ENCODE results near the gene POLA1. TPM values are rescaled to one million over a fixed set of nuclear protein-coding genes. Genes with fewer than 3 reads are reported as not detected.

POLA1 gene
- 6.1 TPM for polyA plus RNA-seq (2013, experiment 1 of 2)
- 6.1 TPM for polyA plus RNA-seq (2013, experiment 2 of 2)

GRCh38 chrX:24693453-24694202, at the start of gene POLA1:
Gene POLA1, plus strand, starts transcription at chrX:24693918. Its CDS starts 44 bp downstream, at chrX:24693962.
- H3K9ac ChIP-seq (ENCODE audit: low read depth, low read length, poor library complexity) = no peak within 1 kb of the TSS
- H3K36me3 ChIP-seq (replicated peaks in 1 of 2; ENCODE audit: control insufficient read depth in 2 of 2, insufficient read depth in 2 of 2, low read length in 2 of 2) = peaks cover 3 to 17% of the 10 kb centered on the region in 2 donors
- no peak within 1 kb of the TSS for H2AK5ac ChIP-seq (ENCODE audit: low read depth, low read length)
- peak within 1 kb of the TSS; percentile 76 to 95 for H3K4me3 ChIP-seq (ENCODE audit: low read length in 2 of 2)
- peak; percentile 93 for DNase-seq (ENCODE audit: low spot score)
- H3K27me3 ChIP-seq (ENCODE audit: control insufficient read depth in 3 of 3, insufficient read depth in 3 of 3, low read depth in 1 of 3, low read length in 3 of 3) = no peaks in the 10 kb centered on the region
- H4K91ac ChIP-seq (ENCODE audit: low read depth, low read length, poor library complexity) = no peak within 1 kb of the TSS
- H4K8ac ChIP-seq (ENCODE audit: low read depth, low read length) = no peak within 1 kb of the TSS
- no CpG with 5 or more reads among the region's 70 CpGs for WGBS, 2 donors (ENCODE audit: extremely low coverage in 2 of 2, insufficient read length in 2 of 2, insufficient replicate concordance in 1 of 2)
- H3K79me1 ChIP-seq (ENCODE audit: low read depth, low read length) = no peaks in the 10 kb centered on the region
- no peak within 1 kb of the TSS for H2BK15ac ChIP-seq (ENCODE audit: low read length)
- no peaks in the 10 kb centered on the region for H3K9me3 ChIP-seq (replicated peaks in 1 of 2; ENCODE audit: control insufficient read depth in 2 of 2, insufficient read depth in 1 of 2, low read depth in 1 of 2, low read length in 2 of 2)
- H3K4me1 ChIP-seq (ENCODE audit: control insufficient read depth in 2 of 2, insufficient read depth in 1 of 2, low read depth in 1 of 2, low read length in 2 of 2) = peaks cover 0 to 9% of the 10 kb centered on the region in 2 donors
- H3K14ac ChIP-seq (ENCODE audit: low read length) = no peak within 1 kb of the TSS
- H3K27ac ChIP-seq (replicated peaks; ENCODE audit: low read length) = no peak within 1 kb of the TSS
- H3K4ac ChIP-seq (ENCODE audit: low read length) = no peak within 1 kb of the TSS
- peak within 1 kb of the TSS; percentile 40 for H3K4me2 ChIP-seq (ENCODE audit: insufficient read depth, low read length, poor library complexity, severe bottlenecking)
- H2AFZ ChIP-seq (ENCODE audit: low read length) = peak within 1 kb of the TSS; percentile 87
- H2BK12ac ChIP-seq (ENCODE audit: low read length) = no peak within 1 kb of the TSS
- H2BK5ac ChIP-seq (ENCODE audit: low read length) = no peak within 1 kb of the TSS
- no peak within 1 kb of the TSS for H2BK120ac ChIP-seq (ENCODE audit: low read depth, low read length)
- no peak within 1 kb of the TSS for H3K23ac ChIP-seq (ENCODE audit: low read depth, low read length, poor library complexity)
- no peak within 1 kb of the TSS for H3K18ac ChIP-seq (ENCODE audit: low read length)

DNA sequence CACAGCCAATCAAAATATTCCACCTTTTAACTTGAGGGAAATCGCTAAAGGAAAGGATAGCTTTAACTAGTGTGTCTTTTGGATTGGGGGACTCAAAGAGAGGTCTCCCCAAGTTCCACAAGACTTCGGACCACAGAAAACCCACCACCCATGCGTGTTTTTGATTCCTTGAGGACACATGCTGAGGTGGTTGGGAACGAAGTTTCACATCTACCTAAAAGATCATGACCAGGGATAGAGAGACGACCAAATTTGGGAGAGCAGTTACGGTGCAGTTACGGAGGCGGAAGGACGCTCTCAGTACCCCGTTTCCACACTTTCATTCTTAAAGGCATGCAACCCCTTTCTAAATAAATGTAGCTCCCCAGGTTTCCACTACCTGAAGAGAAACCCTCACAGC, 47.7 kb upstream of the POLA1 start:
- H2BK120ac ChIP-seq (ENCODE audit: low read depth, low read length) = no peak overlapping the region
- H2BK12ac ChIP-seq (ENCODE audit: low read length) = no peak overlapping the region
- no CpG with 5 or more reads among the region's 10 CpGs for WGBS, 2 donors (ENCODE audit: extremely low coverage in 2 of 2, insufficient read length in 2 of 2, insufficient replicate concordance in 1 of 2)
- H3K4ac ChIP-seq (ENCODE audit: low read length) = no peak overlapping the region
- no peak overlapping the region for H3K18ac ChIP-seq (ENCODE audit: low read length)
- no peak overlapping the region for H2BK15ac ChIP-seq (ENCODE audit: low read length)
- no peak overlapping the region for H3K23ac ChIP-seq (ENCODE audit: low read depth, low read length, poor library complexity)
- H3K27me3 ChIP-seq (ENCODE audit: control insufficient read depth in 3 of 3, insufficient read depth in 3 of 3, low read depth in 1 of 3, low read length in 3 of 3) = no peaks in the 10 kb centered on the region
- no peak overlapping the region for H2AK5ac ChIP-seq (ENCODE audit: low read depth, low read length)
- no peak for DNase-seq (ENCODE audit: low spot score)
- H3K9me3 ChIP-seq (replicated peaks in 1 of 2; ENCODE audit: control insufficient read depth in 2 of 2, insufficient read depth in 1 of 2, low read depth in 1 of 2, low read length in 2 of 2) = no peaks in the 10 kb centered on the region
- H3K9ac ChIP-seq (ENCODE audit: low read depth, low read length, poor library complexity) = no peak overlapping the region
- no peak overlapping the region for H4K8ac ChIP-seq (ENCODE audit: low read depth, low read length)
- H3K36me3 ChIP-seq (replicated peaks in 1 of 2; ENCODE audit: control insufficient read depth in 2 of 2, insufficient read depth in 2 of 2, low read length in 2 of 2) = no peaks in the 10 kb centered on the region
- H3K14ac ChIP-seq (ENCODE audit: low read length) = no peak overlapping the region
- no peak overlapping the region for H4K91ac ChIP-seq (ENCODE audit: low read depth, low read length, poor library complexity)
- peaks cover 0 to 6% of the 10 kb centered on the region in 2 donors for H3K4me1 ChIP-seq (ENCODE audit: control insufficient read depth in 2 of 2, insufficient read depth in 1 of 2, low read depth in 1 of 2, low read length in 2 of 2)
- H3K79me1 ChIP-seq (ENCODE audit: low read depth, low read length) = no peaks in the 10 kb centered on the region
- peak overlapping the region; percentile 11 for H3K4me2 ChIP-seq (ENCODE audit: insufficient read depth, low read length, poor library complexity, severe bottlenecking)
- H2BK5ac ChIP-seq (ENCODE audit: low read length) = no peak overlapping the region
- no peak overlapping the region for H2AFZ ChIP-seq (ENCODE audit: low read length)
- H3K4me3 ChIP-seq (ENCODE audit: low read length in 2 of 2) = no peak overlapping the region
- H3K27ac ChIP-seq (replicated peaks; ENCODE audit: low read length) = no peak overlapping the region

DNA sequence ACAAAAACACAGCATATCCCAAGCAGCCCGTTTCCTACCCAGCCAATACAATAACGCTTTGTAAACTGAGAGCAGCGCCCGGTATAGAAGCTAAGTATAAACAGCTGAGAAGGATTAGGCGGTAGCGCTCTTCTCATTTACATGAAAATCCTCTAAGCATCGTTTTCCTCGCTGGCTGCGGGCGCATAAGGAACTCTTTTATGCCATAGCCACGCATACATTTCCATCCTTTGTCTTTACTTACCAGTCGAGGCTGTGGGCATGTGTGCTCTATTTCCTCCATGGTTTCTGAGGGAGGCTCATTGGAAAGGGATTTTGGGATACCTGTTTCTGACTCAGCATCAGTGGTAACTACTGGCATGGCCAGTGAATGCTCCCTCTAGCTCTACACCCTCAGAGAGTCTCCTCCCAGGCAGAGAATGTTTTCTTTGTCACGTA, 47.0 kb upstream of the POLA1 start:
- H4K91ac ChIP-seq (ENCODE audit: low read depth, low read length, poor library complexity) = no peak overlapping the region
- H3K79me1 ChIP-seq (ENCODE audit: low read depth, low read length) = no peaks in the 10 kb centered on the region
- no peak overlapping the region for H2BK12ac ChIP-seq (ENCODE audit: low read length)
- H3K4me1 ChIP-seq (ENCODE audit: control insufficient read depth in 2 of 2, insufficient read depth in 1 of 2, low read depth in 1 of 2, low read length in 2 of 2) = peaks cover 0 to 6% of the 10 kb centered on the region in 2 donors
- H3K4me2 ChIP-seq (ENCODE audit: insufficient read depth, low read length, poor library complexity, severe bottlenecking) = peak overlapping the region; percentile 37
- no peak overlapping the region for H2BK120ac ChIP-seq (ENCODE audit: low read depth, low read length)
- no CpG with 5 or more reads among the region's 13 CpGs for WGBS, 2 donors (ENCODE audit: extremely low coverage in 2 of 2, insufficient read length in 2 of 2, insufficient replicate concordance in 1 of 2)
- no peak overlapping the region for H3K9ac ChIP-seq (ENCODE audit: low read depth, low read length, poor library complexity)
- H3K27ac ChIP-seq (replicated peaks; ENCODE audit: low read length) = peak overlapping the region; percentile 81
- H3K36me3 ChIP-seq (replicated peaks in 1 of 2; ENCODE audit: control insufficient read depth in 2 of 2, insufficient read depth in 2 of 2, low read length in 2 of 2) = no peaks in the 10 kb centered on the region
- H2BK5ac ChIP-seq (ENCODE audit: low read length) = no peak overlapping the region
- no peaks in the 10 kb centered on the region for H3K27me3 ChIP-seq (ENCODE audit: control insufficient read depth in 3 of 3, insufficient read depth in 3 of 3, low read depth in 1 of 3, low read length in 3 of 3)
- no peak overlapping the region for H2BK15ac ChIP-seq (ENCODE audit: low read length)
- H3K9me3 ChIP-seq (replicated peaks in 1 of 2; ENCODE audit: control insufficient read depth in 2 of 2, insufficient read depth in 1 of 2, low read depth in 1 of 2, low read length in 2 of 2) = no peaks in the 10 kb centered on the region
- H3K23ac ChIP-seq (ENCODE audit: low read depth, low read length, poor library complexity) = no peak overlapping the region
- peak; percentile 37 for DNase-seq (ENCODE audit: low spot score)
- no peak overlapping the region for H3K4ac ChIP-seq (ENCODE audit: low read length)
- no peak overlapping the region for H3K14ac ChIP-seq (ENCODE audit: low read length)
- no peak overlapping the region for H2AK5ac ChIP-seq (ENCODE audit: low read depth, low read length)
- H4K8ac ChIP-seq (ENCODE audit: low read depth, low read length) = no peak overlapping the region
- peak overlapping the region; percentile 9 for H2AFZ ChIP-seq (ENCODE audit: low read length)
- H3K4me3 ChIP-seq (ENCODE audit: low read length in 2 of 2) = peak overlapping the region; percentile 1 to 73
- no peak overlapping the region for H3K18ac ChIP-seq (ENCODE audit: low read length)

- peak within 1 kb of the TSS; percentile 73 for H2BK12ac ChIP-seq (ENCODE audit: low read length)
- no peak within 1 kb of the TSS for H3K14ac ChIP-seq (ENCODE audit: low read length)
- H3K4me2 ChIP-seq (ENCODE audit: insufficient read depth, low read length, poor library complexity, severe bottlenecking) = peak within 1 kb of the TSS; percentile 37
- no peak within 1 kb of the TSS for H3K4ac ChIP-seq (ENCODE audit: low read length)
- H3K18ac ChIP-seq (ENCODE audit: low read length) = peak within 1 kb of the TSS; percentile 48
- peak within 1 kb of the TSS; percentile 1 to 73 for H3K4me3 ChIP-seq (ENCODE audit: low read length in 2 of 2)
- H2AFZ ChIP-seq (ENCODE audit: low read length) = peak within 1 kb of the TSS; percentile 28
- no peaks in the 10 kb centered on the region for H3K79me1 ChIP-seq (ENCODE audit: low read depth, low read length)
- WGBS, 2 donors (ENCODE audit: extremely low coverage in 2 of 2, insufficient read length in 2 of 2, insufficient replicate concordance in 1 of 2) = no CpG with 5 or more reads among the region's 24 CpGs
- no peaks in the 10 kb centered on the region for H3K36me3 ChIP-seq (replicated peaks in 1 of 2; ENCODE audit: control insufficient read depth in 2 of 2, insufficient read depth in 2 of 2, low read length in 2 of 2)
- H2BK5ac ChIP-seq (ENCODE audit: low read length) = no peak within 1 kb of the TSS
- no peak within 1 kb of the TSS for H3K9ac ChIP-seq (ENCODE audit: low read depth, low read length, poor library complexity)
- no peak within 1 kb of the TSS for H4K91ac ChIP-seq (ENCODE audit: low read depth, low read length, poor library complexity)
- peak within 1 kb of the TSS; percentile 81 for H3K27ac ChIP-seq (replicated peaks; ENCODE audit: low read length)
- no peak within 1 kb of the TSS for H3K23ac ChIP-seq (ENCODE audit: low read depth, low read length, poor library complexity)
- H2AK5ac ChIP-seq (ENCODE audit: low read depth, low read length) = no peak within 1 kb of the TSS
- H2BK120ac ChIP-seq (ENCODE audit: low read depth, low read length) = no peak within 1 kb of the TSS
- H4K8ac ChIP-seq (ENCODE audit: low read depth, low read length) = no peak within 1 kb of the TSS
- peaks cover 0 to 6% of the 10 kb centered on the region in 2 donors for H3K4me1 ChIP-seq (ENCODE audit: control insufficient read depth in 2 of 2, insufficient read depth in 1 of 2, low read depth in 1 of 2, low read length in 2 of 2)
- no peaks in the 10 kb centered on the region for H3K9me3 ChIP-seq (replicated peaks in 1 of 2; ENCODE audit: control insufficient read depth in 2 of 2, insufficient read depth in 1 of 2, low read depth in 1 of 2, low read length in 2 of 2)
- no peaks in the 10 kb centered on the region for H3K27me3 ChIP-seq (ENCODE audit: control insufficient read depth in 3 of 3, insufficient read depth in 3 of 3, low read depth in 1 of 3, low read length in 3 of 3)
- no peak for DNase-seq (ENCODE audit: low spot score)
- no peak within 1 kb of the TSS for H2BK15ac ChIP-seq (ENCODE audit: low read length)
Observed at GRCh38 chrX:24647257-24648058, 46.3 kb upstream of the POLA1 start, which contains the start of gene PCYT1B. Gene PCYT1B, minus strand, starts transcription at chrX:24647347. Its CDS starts 242 bp downstream, at chrX:24647105.

All from neuronal stem cell (in vitro differentiated cells).